Heart left ventricle (tissue), 13 donors: ENCODE data around the gene TNFRSF6B.

ENCODE experiments used
- CTCF ChIP-seq, 12 donors: fragments of 200-600 bp; sonication (generic) in 4 of 12; IDR thresholded peaks; one replicate each; pipeline versions ENCODE4 v1.5.0 to v1.8.0; 2018 to 2022; ENCODE audit warnings: antibody characterized with exemption in 12 of 12, mild to moderate bottlenecking in 5 of 12
- POLR2A ChIP-seq, 2 donors: fragments of 450-650 bp; IDR thresholded peaks; one replicate each; pipeline ENCODE4 v1.6.1; 2017; ENCODE audit warnings: antibody characterized with exemption in 2 of 2, mild to moderate bottlenecking in 2 of 2, moderate library complexity in 2 of 2
- donor health status: ischemic (EF 13 %, LVEDD 7.1; RV severe dilation, severe dysfunction).
- donor health status: DM: no; HTN: yes; CAD: no.
- donor health status: DM: no; HTN: no; CAD: no.
- donor health status: ischemic (EF 25% LVEDD 6.9; RV normal size, moderate dysfunction).
- donor health status: ischemic (EF 25% LVEDD 5.7; RV mildly dilated, moderate dysfunction).
- donor health status: ischemic (EF 35%, LVEDD 5.7; RV mildly dilated, moderate dysfunction).
- donor health status: nonischemic (EF 11% LVEDD 7.7; RV severe dilation, severe dysfunction).
- donor health status: DM: yes; HTN: yes; CAD: no.
- donor health status: PGD.
- donor health status: ischemic (EF 29% LVEDD 5.4; RV normal size, mild dysfunction).
- donor health status: nonischemic (EF 23%, LVEDD 6.1; RV moderate dilation, normal function).

DNA sequence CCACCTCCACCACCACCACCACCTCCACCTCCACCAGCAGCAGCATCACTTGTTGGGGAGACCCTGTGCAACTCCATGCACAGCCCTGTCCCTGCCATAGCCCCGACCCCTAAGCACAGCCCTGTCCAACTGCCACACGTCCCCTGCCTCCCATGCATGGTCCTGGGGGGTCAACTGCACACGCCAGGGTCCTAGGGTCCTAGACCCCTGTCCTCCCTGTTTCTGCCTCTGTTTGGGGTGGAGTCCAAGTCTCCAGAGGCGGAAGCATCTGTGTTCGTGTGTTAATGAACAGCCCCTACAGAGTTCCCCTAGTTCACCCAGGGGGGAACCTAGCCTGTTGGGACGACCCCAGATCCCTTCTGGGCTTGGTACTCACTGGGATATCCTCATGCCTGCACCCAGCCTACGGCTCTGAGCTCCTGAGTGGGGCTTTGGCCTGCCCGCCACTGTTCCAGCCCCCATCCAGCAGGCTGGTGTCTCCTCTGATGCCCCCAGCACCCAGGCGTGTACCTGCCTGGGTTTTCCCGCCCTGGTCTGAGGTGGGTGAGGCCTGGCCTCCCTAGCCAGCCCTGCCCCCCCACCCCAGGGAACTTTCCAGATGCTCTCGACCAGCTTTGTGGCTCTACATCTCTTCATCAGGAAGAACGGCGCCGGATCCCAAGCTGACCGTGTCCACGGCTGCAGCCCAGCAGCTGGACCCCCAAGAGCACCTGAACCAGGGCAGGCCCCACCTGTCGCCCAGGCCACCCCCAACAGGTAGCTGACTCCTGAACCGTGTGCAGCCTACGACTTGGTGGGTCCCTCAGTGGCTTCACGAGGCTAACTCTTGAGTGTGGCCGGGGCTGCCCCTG, 2.5 kb upstream of the TNFRSF6B start:
- no peak for TF ChIP-seq CTCF (IDR thresholded peaks at IDR 0.05)
- TF ChIP-seq POLR2A (IDR thresholded peaks at IDR 0.05), result no peak
